ENCODE results near the gene ANKFN1.
"Not testable (repeated sequence)": the region's sequence is repeated elsewhere in the genome, so short reads cannot be mapped to it uniquely, and the experiment has no call there.

The ANKFN1 gene

DNA sequence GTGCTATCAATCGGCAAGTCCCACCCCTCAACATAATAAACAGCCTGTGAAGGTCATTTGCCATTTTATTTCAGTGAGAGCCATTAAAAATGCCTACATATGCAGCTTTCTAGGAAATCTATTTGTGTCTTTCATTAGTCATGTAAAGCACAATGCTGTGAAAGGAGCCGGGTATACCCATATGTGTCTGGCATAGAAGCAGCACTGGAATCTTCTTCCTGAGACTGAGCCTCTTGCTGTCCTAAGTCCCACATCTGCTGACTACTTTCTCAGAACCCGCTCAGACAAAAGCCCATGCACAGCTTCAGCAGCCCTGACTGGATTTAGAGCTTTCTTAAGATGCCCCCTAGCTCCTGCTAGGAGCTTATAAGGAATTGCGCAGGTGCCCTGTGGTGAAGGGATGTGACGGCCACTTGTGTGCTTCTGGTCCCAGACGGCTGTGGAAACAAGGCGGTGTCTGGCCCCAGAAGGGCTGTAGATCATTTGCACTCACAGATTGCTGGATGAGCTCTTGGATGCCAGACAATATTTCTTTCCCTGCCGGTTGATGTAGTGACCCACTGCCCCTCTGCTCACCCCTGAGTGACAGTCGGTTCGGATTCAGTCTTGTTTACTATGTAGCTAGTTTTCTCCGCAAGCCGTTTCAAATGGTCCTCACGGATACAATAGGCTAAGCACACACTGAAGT lies 172.2 kb downstream of the ANKFN1 start:
- peaks cover 1% of the 10 kb centered on the region for H3K4me1 Mint-ChIP-seq (ENCODE audit: low read depth)
- H3K36me3 Mint-ChIP-seq (ENCODE audit: low read depth): no peaks in the 10 kb centered on the region
- no peak overlapping the region for H3K4me3 Mint-ChIP-seq
- no peak overlapping the region for H3K27ac Mint-ChIP-seq
- H3K9me3 Mint-ChIP-seq: no peaks in the 10 kb centered on the region
- H3K27me3 Mint-ChIP-seq (ENCODE audit: low read depth): peaks cover 12% of the 10 kb centered on the region
- DNase-seq (ENCODE audit: low spot score): no peak

DNA sequence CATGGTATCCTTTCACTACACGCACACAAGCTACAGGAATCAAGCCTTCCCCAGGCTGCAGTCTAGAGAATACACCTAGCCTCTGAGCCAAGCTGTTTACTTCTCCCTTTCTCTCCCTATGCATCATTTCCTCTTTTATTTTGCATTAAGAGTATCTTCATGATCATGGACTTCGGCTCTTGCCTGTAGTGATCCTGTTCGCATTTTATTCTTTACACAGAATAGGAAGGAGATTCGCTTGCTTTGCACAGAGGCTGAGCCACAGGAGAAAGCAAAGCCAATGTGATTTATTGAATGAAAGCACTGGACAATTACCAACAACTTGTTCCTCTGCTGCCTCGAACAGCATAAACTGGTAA lies 172.7 kb downstream of the ANKFN1 start:
- peaks cover 12% of the 10 kb centered on the region for H3K27me3 Mint-ChIP-seq (ENCODE audit: low read depth)
- H3K4me3 Mint-ChIP-seq: no peak overlapping the region
- H3K27ac Mint-ChIP-seq: no peak overlapping the region
- H3K36me3 Mint-ChIP-seq (ENCODE audit: low read depth): no peaks in the 10 kb centered on the region
- H3K9me3 Mint-ChIP-seq: no peaks in the 10 kb centered on the region
- peaks cover 1% of the 10 kb centered on the region for H3K4me1 Mint-ChIP-seq (ENCODE audit: low read depth)
- DNase-seq (ENCODE audit: low spot score): no peak

DNA sequence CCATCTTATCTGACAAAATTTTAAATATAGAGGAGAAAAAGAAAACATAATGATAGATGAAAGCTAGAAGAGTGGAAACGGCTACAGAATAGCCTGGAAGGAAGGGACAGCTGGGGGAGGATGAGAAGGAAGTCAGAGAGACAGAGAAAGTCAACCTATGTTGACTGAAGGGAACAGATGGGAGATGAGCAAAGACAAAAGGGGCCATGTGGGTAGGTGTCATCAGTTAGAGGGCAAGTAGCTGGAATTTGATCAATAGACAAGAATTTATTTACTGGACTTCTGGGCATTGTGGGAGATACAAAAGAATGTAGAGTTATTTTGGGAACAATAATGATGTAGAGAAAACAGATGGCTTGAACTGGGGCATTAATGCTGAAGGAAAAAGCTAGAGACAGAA lies 194.4 kb downstream of the ANKFN1 start:
- Mint-ChIP-seq H3K27me3 (ENCODE audit: low read depth) (peaks cover 6% of the 10 kb centered on the region), H3K4me3 (no peak overlapping the region), H3K4me1 (ENCODE audit: low read depth) (no peaks in the 10 kb centered on the region), H3K27ac (no peak overlapping the region), H3K36me3 (ENCODE audit: low read depth) (no peaks in the 10 kb centered on the region), H3K9me3 (no peaks in the 10 kb centered on the region)
- DNase-seq (ENCODE audit: low spot score): no peak

DNA sequence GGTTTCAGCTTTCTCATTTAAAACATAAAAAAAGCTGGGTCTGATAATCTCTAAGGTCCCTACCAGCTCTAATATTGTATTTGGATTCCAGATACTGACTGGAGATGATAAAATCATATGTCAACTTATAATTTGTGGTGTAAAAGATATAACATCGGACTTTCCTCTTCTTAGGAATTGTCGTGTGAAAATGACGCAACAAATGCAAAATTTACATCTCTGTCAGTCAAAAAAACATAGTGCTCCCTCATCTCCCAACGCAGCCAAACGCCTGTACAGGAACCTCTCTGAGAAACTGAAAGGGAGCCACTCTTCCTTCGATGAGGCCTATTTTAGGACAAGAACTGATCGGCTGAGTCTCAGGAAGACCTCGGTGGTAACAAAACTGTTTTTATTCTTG lies 197.3 kb downstream of the ANKFN1 start:
- H3K4me3 Mint-ChIP-seq: no peak overlapping the region
- H3K4me1 Mint-ChIP-seq (ENCODE audit: low read depth): no peaks in the 10 kb centered on the region
- no peak for DNase-seq (ENCODE audit: low spot score)
- no peak overlapping the region for H3K27ac Mint-ChIP-seq
- no peaks in the 10 kb centered on the region for H3K36me3 Mint-ChIP-seq (ENCODE audit: low read depth)
- H3K27me3 Mint-ChIP-seq (ENCODE audit: low read depth): no peaks in the 10 kb centered on the region
- H3K9me3 Mint-ChIP-seq: no peaks in the 10 kb centered on the region

DNA sequence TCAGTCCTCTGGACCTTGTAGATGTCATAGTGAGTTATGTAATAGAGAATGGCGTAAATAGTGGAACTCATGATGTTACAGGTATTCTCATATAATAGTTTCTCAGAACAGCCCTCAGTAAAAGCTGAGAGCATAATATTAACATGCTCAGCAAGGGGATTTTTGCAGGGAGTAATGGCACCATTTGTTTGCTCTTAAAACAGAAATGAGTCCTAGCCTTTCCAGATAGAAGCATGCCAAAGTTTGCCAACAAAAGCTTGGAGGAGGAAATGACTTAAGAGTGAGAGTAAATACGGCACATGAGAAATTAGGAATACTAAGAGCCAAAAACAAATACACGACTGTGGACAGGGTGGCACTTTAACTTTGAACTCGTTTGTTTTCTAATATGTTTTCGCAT lies 198.4 kb downstream of the ANKFN1 start:
- H3K4me1 Mint-ChIP-seq (ENCODE audit: low read depth): no peaks in the 10 kb centered on the region
- no peaks in the 10 kb centered on the region for H3K27me3 Mint-ChIP-seq (ENCODE audit: low read depth)

DNA sequence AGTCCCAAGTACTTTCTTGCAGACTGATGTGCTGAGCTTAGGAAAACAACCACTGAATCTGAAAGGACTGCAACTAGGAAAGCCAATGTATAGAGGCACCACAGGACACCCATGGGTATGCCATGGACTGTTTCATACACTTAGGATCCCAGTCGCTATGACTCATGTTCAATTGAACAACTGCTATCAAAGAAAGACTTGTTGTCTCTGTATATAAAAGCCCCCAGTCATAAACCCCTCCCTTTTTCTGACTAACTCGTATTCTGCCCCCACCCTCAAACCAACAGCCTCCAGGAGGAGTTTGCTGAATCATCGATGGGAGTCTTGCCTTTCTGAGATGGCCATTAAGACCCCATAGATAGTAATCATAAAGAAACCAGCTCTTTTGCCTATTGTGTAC lies 205.4 kb downstream of the ANKFN1 start:
- H3K4me3 Mint-ChIP-seq: no peak overlapping the region
- no peaks in the 10 kb centered on the region for H3K27me3 Mint-ChIP-seq (ENCODE audit: low read depth)
- DNase-seq (ENCODE audit: low spot score): no peak
- H3K27ac Mint-ChIP-seq: no peak overlapping the region
- H3K9me3 Mint-ChIP-seq: no peaks in the 10 kb centered on the region
- H3K36me3 Mint-ChIP-seq (ENCODE audit: low read depth): no peaks in the 10 kb centered on the region
- H3K4me1 Mint-ChIP-seq (ENCODE audit: low read depth): no peaks in the 10 kb centered on the region

More for the DNA sequence above, 198.4 kb downstream of the ANKFN1 start:
- no peaks in the 10 kb centered on the region for H3K36me3 Mint-ChIP-seq (ENCODE audit: low read depth)
- no peaks in the 10 kb centered on the region for H3K9me3 Mint-ChIP-seq
- no peak overlapping the region for H3K27ac Mint-ChIP-seq
- no peak for DNase-seq (ENCODE audit: low spot score)
- H3K4me3 Mint-ChIP-seq: no peak overlapping the region

DNA sequence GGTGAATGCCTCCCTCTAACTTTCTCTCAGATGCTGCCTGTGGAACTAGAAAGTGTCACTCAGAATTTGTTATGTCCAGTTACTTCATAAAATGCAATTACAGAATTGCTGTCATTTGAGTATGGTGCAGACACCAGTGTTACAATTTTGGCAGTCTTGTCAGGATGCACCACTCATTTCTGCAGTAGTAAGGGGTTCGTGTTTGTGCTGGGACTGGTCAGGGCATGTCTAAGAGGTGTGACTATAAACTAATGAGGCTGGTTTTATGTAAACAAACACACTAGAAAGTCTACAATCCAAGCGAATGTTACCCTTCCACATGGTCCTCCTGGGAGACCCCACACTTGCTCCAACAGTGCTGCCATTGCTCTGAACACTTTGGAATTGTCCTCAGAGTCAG lies 206.2 kb downstream of the ANKFN1 start:
- DNase-seq (ENCODE audit: low spot score): no peak
- H3K4me1 Mint-ChIP-seq (ENCODE audit: low read depth): no peaks in the 10 kb centered on the region
- H3K4me3 Mint-ChIP-seq: no peak overlapping the region
- no peak overlapping the region for H3K27ac Mint-ChIP-seq
- no peaks in the 10 kb centered on the region for H3K9me3 Mint-ChIP-seq
- no peaks in the 10 kb centered on the region for H3K27me3 Mint-ChIP-seq (ENCODE audit: low read depth)
- H3K36me3 Mint-ChIP-seq (ENCODE audit: low read depth): no peaks in the 10 kb centered on the region

DNA sequence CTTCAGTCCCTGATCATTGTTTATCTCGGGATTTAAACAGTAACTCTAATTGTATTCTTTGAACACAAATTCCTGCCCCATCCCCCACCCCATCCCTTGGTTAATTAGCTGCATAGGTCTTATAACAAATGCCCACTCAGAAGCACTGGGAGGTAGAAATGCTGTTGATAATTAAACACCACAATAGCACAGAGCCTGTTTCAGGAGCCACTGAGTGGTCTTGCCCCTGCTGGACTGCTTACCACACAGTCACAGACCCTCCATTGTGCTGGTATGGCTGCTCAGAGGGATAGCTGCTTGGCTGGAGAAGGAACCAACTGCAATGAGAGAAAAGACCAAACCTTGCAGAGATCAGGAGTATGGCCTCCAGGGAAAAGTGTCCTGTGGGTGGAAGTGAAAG lies 214.1 kb downstream of the ANKFN1 start:
- no peak for DNase-seq (ENCODE audit: low spot score)
- Mint-ChIP-seq H3K36me3 (ENCODE audit: low read depth) (no peaks in the 10 kb centered on the region), H3K27me3 (ENCODE audit: low read depth) (no peaks in the 10 kb centered on the region), H3K4me3 (no peak overlapping the region), H3K27ac (no peak overlapping the region), H3K4me1 (ENCODE audit: low read depth) (no peaks in the 10 kb centered on the region), H3K9me3 (no peaks in the 10 kb centered on the region)

DNA sequence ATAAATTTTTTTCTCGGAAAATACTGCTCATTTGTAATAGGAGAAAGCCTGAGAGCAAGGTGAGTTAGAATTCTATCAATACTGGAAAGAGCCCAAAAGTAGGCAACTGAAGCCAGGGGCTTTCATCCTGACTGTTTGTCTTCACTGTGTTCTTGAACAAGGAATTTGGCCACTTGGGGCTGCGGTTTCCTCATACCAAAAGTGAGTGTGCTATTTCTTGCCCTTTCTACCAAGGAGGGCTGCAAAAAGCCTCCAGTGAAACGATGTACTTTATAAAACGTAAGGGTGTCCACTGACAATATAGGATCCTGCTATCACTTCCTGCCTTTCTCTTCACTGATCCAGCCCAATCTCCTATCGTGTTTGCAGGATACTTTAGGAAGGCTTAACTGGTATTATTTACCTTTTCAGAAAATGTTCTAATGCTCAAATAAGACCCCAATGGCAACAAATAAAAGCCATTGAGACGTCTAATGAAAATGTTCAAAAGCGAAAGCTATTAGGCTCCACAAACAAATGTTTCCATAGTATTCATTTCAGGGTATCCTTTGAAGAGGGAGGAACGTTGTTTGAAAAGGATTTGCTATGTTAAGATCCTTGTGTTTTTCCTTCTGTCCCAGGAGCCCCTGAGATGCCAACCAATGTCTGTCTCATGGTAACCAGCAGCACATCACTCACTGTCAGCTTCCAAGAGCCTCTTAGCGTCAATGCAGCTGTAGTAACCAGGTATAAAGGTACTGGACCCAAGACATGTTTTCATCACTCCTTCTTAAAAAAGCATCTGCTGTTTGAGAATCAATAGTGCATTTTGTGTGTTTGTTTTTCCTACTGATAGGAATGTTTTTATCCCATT lies 220.9 kb downstream of the ANKFN1 start:
- no peak for DNase-seq (ENCODE audit: low spot score)
- Mint-ChIP-seq H3K27me3 (ENCODE audit: low read depth) (no peaks in the 10 kb centered on the region), H3K4me1 (ENCODE audit: low read depth) (no peaks in the 10 kb centered on the region), H3K9me3 (no peaks in the 10 kb centered on the region), H3K36me3 (ENCODE audit: low read depth) (no peaks in the 10 kb centered on the region), H3K4me3 (no peak overlapping the region), H3K27ac (no peak overlapping the region)

DNA sequence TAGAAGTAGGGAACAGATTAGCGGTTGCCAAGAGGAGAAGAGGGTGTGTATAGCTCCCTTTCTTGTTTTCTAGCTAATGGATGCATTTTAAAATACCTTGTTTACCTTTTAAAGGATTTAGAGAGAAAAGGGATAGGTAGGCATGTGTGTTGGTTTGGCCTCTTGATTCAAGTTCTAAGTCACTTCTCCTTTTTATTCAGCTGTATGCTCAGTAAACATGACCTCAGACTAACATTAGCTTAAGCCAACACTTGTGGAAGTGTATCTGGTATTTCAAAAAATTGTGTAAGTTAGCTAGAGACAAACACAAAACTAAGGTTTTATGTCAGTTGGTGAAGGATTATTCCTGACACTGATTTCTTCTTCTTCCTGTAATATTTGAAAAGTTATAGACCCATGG lies 236.1 kb downstream of the ANKFN1 start:
- H3K4me1 Mint-ChIP-seq (ENCODE audit: low read depth): no peaks in the 10 kb centered on the region
- no peaks in the 10 kb centered on the region for H3K9me3 Mint-ChIP-seq
- no peak overlapping the region for H3K27ac Mint-ChIP-seq
- H3K27me3 Mint-ChIP-seq (ENCODE audit: low read depth): no peaks in the 10 kb centered on the region
- no peak for DNase-seq (ENCODE audit: low spot score)
- H3K36me3 Mint-ChIP-seq (ENCODE audit: low read depth): no peaks in the 10 kb centered on the region
- H3K4me3 Mint-ChIP-seq: no peak overlapping the region

DNA sequence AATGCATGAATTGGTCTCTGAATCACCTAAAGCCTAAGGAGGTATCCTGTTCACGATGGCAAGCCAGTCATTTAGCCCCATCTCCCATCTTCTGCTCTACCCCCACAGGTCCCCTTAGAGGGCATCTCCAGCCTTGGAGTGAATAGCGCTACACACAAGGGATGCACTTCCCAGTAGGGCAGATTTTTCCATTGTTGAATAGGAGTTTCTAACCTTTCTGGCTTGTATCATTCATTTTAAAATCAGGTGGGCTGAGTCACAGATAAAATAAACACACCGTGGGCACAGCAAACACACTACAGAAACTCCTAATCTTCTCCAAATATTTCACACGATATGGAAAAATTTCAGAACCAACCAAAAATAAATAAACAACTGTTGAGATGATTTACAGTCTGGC lies 239.0 kb downstream of the ANKFN1 start:
- Mint-ChIP-seq H3K9me3 (no peaks in the 10 kb centered on the region), H3K36me3 (ENCODE audit: low read depth) (no peaks in the 10 kb centered on the region), H3K4me3 (no peak overlapping the region), H3K4me1 (ENCODE audit: low read depth) (no peaks in the 10 kb centered on the region), H3K27ac (no peak overlapping the region), H3K27me3 (ENCODE audit: low read depth) (no peaks in the 10 kb centered on the region)
- DNase-seq (ENCODE audit: low spot score): no peak

DNA sequence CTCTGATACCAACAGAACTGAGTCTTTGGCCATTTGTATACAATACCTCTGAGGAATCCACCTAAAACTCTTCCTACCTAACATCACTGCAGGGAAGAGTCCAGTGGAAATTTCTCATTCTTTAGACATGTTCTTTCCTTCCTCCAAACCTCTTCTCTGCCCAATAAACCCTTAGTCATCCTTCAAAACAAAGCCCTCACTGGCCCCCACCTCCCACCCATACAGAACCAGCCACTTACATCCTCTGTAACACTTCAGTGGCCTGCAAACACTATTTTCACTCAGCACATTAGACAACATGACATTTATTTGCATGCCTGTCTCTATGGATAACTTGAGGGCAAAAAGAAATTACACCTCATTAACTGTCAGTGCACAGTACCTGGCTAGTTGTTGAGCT lies 239.9 kb downstream of the ANKFN1 start:
- Mint-ChIP-seq H3K4me1 (ENCODE audit: low read depth) (no peaks in the 10 kb centered on the region), H3K4me3 (no peak overlapping the region), H3K9me3 (no peaks in the 10 kb centered on the region), H3K36me3 (ENCODE audit: low read depth) (no peaks in the 10 kb centered on the region), H3K27ac (no peak overlapping the region), H3K27me3 (ENCODE audit: low read depth) (no peaks in the 10 kb centered on the region)
- DNase-seq (ENCODE audit: low spot score): no peak

DNA sequence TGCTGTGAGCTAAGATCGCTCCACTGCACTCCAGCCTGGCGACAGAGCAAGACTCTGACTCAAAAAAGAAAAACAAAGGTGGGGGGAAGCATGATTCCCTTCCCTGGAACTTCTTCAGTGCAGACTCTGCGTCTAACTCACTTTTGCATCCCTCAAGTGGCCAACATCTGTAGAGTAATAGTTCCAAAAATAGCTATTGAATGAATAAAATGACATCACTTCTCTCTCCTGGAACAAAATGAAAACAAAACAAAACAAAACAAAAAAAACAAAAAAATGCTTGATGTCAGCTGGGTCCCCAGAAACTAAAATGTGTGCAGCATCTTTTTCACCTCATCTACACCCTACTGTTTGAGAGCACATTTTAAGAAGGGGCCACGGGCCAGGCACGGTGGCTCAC lies 242.5 kb downstream of the ANKFN1 start:
- Mint-ChIP-seq H3K36me3 (ENCODE audit: low read depth) (no peaks in the 10 kb centered on the region), H3K27ac (no peak overlapping the region), H3K9me3 (no peaks in the 10 kb centered on the region), H3K4me3 (no peak overlapping the region), H3K4me1 (ENCODE audit: low read depth) (no peaks in the 10 kb centered on the region), H3K27me3 (ENCODE audit: low read depth) (no peaks in the 10 kb centered on the region)
- no peak for DNase-seq (ENCODE audit: low spot score)

DNA sequence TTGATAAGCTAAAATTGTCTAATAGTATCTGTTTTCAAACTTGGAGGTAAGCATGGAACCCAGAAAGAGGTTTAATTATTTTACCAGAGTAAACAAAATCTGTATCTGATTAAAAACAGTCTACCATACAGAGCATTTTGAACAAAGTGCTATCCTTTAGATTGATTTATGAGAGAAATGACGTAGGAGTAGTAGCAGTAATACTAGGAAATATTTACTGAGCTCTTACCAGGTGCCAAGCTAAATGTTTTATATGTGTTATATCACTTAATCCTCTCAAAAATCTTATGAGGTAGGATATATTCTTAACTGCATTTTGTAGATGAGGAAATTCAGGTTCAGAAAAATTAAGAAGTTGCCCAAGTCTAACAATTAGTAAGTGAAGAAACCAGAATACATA lies 253.8 kb downstream of the ANKFN1 start:
- no peak overlapping the region for H3K4me3 Mint-ChIP-seq
- no peak for DNase-seq (ENCODE audit: low spot score)
- no peaks in the 10 kb centered on the region for H3K4me1 Mint-ChIP-seq (ENCODE audit: low read depth)
- peaks cover 3% of the 10 kb centered on the region for H3K27me3 Mint-ChIP-seq (ENCODE audit: low read depth)
- no peaks in the 10 kb centered on the region for H3K36me3 Mint-ChIP-seq (ENCODE audit: low read depth)
- H3K9me3 Mint-ChIP-seq: no peaks in the 10 kb centered on the region
- no peak overlapping the region for H3K27ac Mint-ChIP-seq

DNA sequence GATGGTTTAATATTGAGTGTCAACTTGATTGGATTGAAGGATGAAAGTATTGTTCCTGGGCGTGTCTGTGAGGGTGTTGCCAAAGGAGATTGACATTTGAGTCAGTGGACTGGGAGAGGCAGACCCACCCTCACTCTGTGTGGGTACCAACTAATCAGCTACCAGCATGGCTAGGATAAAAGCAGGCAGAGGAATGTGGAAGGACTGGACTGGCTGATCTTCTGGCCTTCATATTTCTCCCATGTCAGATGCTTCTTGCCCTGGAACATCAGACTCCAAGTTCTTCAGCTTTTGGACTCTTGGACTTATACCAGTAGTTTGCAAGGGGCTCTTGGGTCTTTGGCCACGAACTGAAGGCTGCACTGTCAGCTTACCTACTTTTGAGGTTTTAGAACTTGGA lies 259.1 kb downstream of the ANKFN1 start:
- H3K4me3 Mint-ChIP-seq; H3K36me3 Mint-ChIP-seq (ENCODE audit: low read depth); H3K4me1 Mint-ChIP-seq (ENCODE audit: low read depth); H3K27me3 Mint-ChIP-seq (ENCODE audit: low read depth); DNase-seq (ENCODE audit: low spot score); H3K27ac Mint-ChIP-seq: not testable (repeated sequence)
- H3K9me3 Mint-ChIP-seq: peaks cover 16% of the 10 kb centered on the region
